Fibroblast of lung (primary cell): Measurements from ENCODE around the gene FRK. TPM values are rescaled to one million over a fixed set of nuclear protein-coding genes. Genes with fewer than 3 reads are reported as not detected.
A peak's percentile ranks its signal among the peaks of the same experiment; 100 is the strongest.

Experiments used
- DNase-seq, 2 donors: peaks; one replicate each; pipeline versions ENCODE4 v3.0.0 to v3.0.0-alpha.2; 2010; ENCODE audit warnings: low read depth in 2 of 2
- H2AFZ ChIP-seq: 2 replicates; pipeline ENCODE4 v1.5.1; 2012; ENCODE audit warnings: low read length, control low read depth, inconsistent platforms
- H3K27ac ChIP-seq: 2 replicates; pipeline ENCODE4 v1.5.1; 2011; ENCODE audit warnings: low read length, control low read depth; ENCODE audit not compliant: insufficient read depth
- H3K27me3 ChIP-seq: 2 replicates; pipeline ENCODE4 v1.5.1; 2011; ENCODE audit warnings: mild to moderate bottlenecking, low read length; ENCODE audit not compliant: control insufficient read depth, insufficient read depth
- H3K36me3 ChIP-seq: 2 replicates; pipeline ENCODE4 v1.5.1; 2011; ENCODE audit warnings: low read length; ENCODE audit not compliant: control insufficient read depth, insufficient read depth
- H3K4me1 ChIP-seq: 2 replicates; pipeline ENCODE4 v1.5.1; 2011; ENCODE audit warnings: low read length; ENCODE audit not compliant: control insufficient read depth, insufficient read depth; ENCODE audit errors: extremely low read depth
- H3K4me2 ChIP-seq: 2 replicates; pipeline ENCODE4 v1.5.1; 2011; ENCODE audit warnings: low read length, control low read depth; ENCODE audit not compliant: insufficient read depth; ENCODE audit errors: extremely low read depth
- H3K4me3 ChIP-seq, 4 experiments: fragments of 200-600 bp in 1 of 4; sonication (generic) in 1 of 4; replicated peaks in 1 of 4; 2 replicates each; pipeline ENCODE4 v1.5.1; 2011 to 2016; ENCODE audit warnings: low read length in 4 of 4, low read depth in 3 of 4, mild to moderate bottlenecking in 3 of 4, control low read depth in 2 of 4, inconsistent platforms in 1 of 4, mixed read lengths in 1 of 4; ENCODE audit not compliant: insufficient read depth in 1 of 4; ENCODE audit errors: control extremely low read depth in 1 of 4
- H3K79me2 ChIP-seq: 2 replicates; pipeline ENCODE4 v1.5.1; 2012; ENCODE audit warnings: mild to moderate bottlenecking, low read length, inconsistent platforms; ENCODE audit not compliant: control insufficient read depth, insufficient read depth
- H3K9ac ChIP-seq: 2 replicates; pipeline ENCODE4 v1.5.1; 2011; ENCODE audit warnings: mild to moderate bottlenecking, low read length, control low read depth; ENCODE audit not compliant: insufficient read depth
- H3K9me3 ChIP-seq: 2 replicates; pipeline ENCODE4 v1.5.1; 2012; ENCODE audit warnings: low read depth, low read length; ENCODE audit not compliant: control insufficient read depth, insufficient read depth
- H4K20me1 ChIP-seq: 2 replicates; pipeline ENCODE4 v1.5.1; 2011; ENCODE audit warnings: low read length; ENCODE audit not compliant: control insufficient read depth, insufficient read depth; ENCODE audit errors: extremely low read depth
- EZH2 ChIP-seq: IDR thresholded peaks from 2 replicates; pipeline ENCODE4 v1.5.1; 2012; ENCODE audit warnings: low read length, control low read depth, mild to moderate bottlenecking; ENCODE audit errors: missing control alignments
- polyA plus RNA-seq, 2 donors: library from polyadenylated mRNA; depleted of rRNA in 1 of 2; stranded (reverse) in 1 of 2; unstranded in 1 of 2; fragments of >200 nt; gene quantifications; 2 replicates each; pipeline ENCODE4 v1.2.1, GENCODE V29; 2011 to 2012; ENCODE audit warnings: missing spikeins in 1 of 2
- total RNA-seq: library from RNA; depleted of rRNA; stranded (reverse); fragments of >200 nt; gene quantifications from 2 replicates; pipeline ENCODE4 v1.2.1, GENCODE V29; 2014
- TF ChIP-seq, protein P1 (sequence below), 2 donors: IDR thresholded peaks in 1 of 2; conservative IDR thresholded peaks in 1 of 2; 1 replicate in 1 of 2; 2 replicates in 1 of 2; pipeline ENCODE4 v1.5.1; 2011 to 2012; ENCODE audit warnings: low read length in 2 of 2, control low read depth in 1 of 2, inconsistent platforms in 1 of 2, low read depth in 1 of 2, mild to moderate bottlenecking in 1 of 2

Gene FRK
- total and polyA plus RNA-seq, 2 donors (not counting 1 experiment from before 2014, with no cell fraction given): 0.18 to 0.33 TPM

DNA sequence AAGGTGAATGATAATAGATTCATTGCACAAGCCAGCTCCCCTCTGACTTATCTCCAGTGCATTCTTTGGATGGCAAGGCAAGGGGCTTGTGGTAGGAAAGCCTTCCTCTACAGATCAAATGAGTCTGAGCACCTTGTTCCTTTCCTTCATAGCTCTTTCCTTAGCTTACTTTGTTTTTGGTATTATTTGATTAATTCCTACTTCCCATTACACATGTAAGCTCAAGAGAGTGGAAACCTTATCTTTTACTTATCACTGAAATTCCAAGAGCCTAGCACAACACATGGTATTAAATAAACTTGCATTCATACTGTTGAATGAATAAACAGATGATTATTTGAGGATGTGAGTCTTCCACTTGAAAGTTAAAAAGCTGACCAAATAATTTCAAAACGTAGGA lies 41.7 kb downstream of the FRK start:
- no peaks in the 10 kb centered on the region for H3K9me3 ChIP-seq
- H3K4me1 ChIP-seq: no peaks in the 10 kb centered on the region
- no peak for TF ChIP-seq EZH2
- TF ChIP-seq, protein P1, sequence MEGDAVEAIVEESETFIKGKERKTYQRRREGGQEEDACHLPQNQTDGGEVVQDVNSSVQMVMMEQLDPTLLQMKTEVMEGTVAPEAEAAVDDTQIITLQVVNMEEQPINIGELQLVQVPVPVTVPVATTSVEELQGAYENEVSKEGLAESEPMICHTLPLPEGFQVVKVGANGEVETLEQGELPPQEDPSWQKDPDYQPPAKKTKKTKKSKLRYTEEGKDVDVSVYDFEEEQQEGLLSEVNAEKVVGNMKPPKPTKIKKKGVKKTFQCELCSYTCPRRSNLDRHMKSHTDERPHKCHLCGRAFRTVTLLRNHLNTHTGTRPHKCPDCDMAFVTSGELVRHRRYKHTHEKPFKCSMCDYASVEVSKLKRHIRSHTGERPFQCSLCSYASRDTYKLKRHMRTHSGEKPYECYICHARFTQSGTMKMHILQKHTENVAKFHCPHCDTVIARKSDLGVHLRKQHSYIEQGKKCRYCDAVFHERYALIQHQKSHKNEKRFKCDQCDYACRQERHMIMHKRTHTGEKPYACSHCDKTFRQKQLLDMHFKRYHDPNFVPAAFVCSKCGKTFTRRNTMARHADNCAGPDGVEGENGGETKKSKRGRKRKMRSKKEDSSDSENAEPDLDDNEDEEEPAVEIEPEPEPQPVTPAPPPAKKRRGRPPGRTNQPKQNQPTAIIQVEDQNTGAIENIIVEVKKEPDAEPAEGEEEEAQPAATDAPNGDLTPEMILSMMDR (conservative IDR thresholded peaks at IDR 0.05 in 1 of 2, IDR thresholded peaks at IDR 0.05 in 1 of 2; ENCODE audit: low read depth in 1 of 2, low read length in 2 of 2): no peak
- no peaks in the 10 kb centered on the region for H3K27me3 ChIP-seq
- no peak overlapping the region for H3K27ac ChIP-seq
- H3K4me2 ChIP-seq: no peak overlapping the region
- H2AFZ ChIP-seq: no peak overlapping the region
- H4K20me1 ChIP-seq: no peaks in the 10 kb centered on the region
- H3K79me2 ChIP-seq: no peaks in the 10 kb centered on the region
- DNase-seq: peak in 1 of 2 donors; percentile 53
- no peaks in the 10 kb centered on the region for H3K36me3 ChIP-seq
- no peak overlapping the region for H3K4me3 ChIP-seq
- H3K9ac ChIP-seq: no peak overlapping the region

DNA sequence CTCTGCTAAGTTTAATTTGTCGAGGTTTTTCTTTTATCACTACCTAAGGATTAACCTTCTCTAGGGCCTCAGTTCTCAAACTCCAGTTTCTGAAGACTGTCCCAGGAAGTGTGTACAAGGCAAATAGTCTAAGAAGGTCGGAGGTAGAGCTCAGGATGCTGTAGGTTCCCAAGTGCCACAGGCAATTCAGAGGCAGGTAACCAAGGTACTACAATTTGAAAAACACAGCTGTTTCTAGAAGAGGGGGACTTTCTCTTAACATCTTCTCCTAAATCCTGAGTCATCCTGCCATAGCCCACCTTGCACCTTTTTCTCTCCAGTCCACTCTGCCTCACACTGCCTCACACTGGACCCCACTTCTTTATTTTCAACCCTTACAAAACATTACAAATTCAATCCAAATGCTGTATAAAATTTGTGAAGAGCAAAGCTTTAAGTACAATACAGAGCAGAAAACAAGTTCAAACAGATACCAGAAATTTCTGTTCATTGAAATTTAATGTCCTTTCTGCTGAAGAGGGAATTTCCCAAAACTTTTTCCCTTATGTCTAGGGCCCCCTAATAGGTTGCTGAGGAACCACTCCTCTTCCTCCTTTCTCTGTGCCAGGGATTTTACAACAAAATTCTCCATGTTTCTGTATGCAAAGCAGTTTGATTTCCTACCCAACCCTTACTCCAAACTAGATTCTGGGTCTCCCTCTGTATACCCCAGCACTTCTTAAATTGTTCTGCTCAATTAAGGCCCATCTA lies 43.0 kb downstream of the FRK start:
- no peaks in the 10 kb centered on the region for H4K20me1 ChIP-seq
- no peaks in the 10 kb centered on the region for H3K36me3 ChIP-seq
- no peak for TF ChIP-seq EZH2
- TF ChIP-seq, protein P1 (conservative IDR thresholded peaks at IDR 0.05 in 1 of 2, IDR thresholded peaks at IDR 0.05 in 1 of 2; ENCODE audit: low read depth in 1 of 2, low read length in 2 of 2): no peak
- no peak overlapping the region for H3K27ac ChIP-seq
- no peaks in the 10 kb centered on the region for H3K9me3 ChIP-seq
- H3K4me2 ChIP-seq: no peak overlapping the region
- H3K9ac ChIP-seq: no peak overlapping the region
- H3K4me1 ChIP-seq: no peaks in the 10 kb centered on the region
- no peak overlapping the region for H2AFZ ChIP-seq
- H3K79me2 ChIP-seq: no peaks in the 10 kb centered on the region
- no peaks in the 10 kb centered on the region for H3K27me3 ChIP-seq
- DNase-seq: no peak
- H3K4me3 ChIP-seq: no peak overlapping the region

- peak overlapping the region in 1 of 4 experiments; percentile 3 for H3K4me3 ChIP-seq
- H3K79me2 ChIP-seq: no peaks in the 10 kb centered on the region
- no peak overlapping the region for H3K27ac ChIP-seq
- no peaks in the 10 kb centered on the region for H3K27me3 ChIP-seq
- H3K9ac ChIP-seq: no peak overlapping the region
- peak in 1 of 2 donors; percentile 90 for DNase-seq
- no peak overlapping the region for H2AFZ ChIP-seq
- H3K4me2 ChIP-seq: no peak overlapping the region
- TF ChIP-seq, protein P1 (conservative IDR thresholded peaks at IDR 0.05 in 1 of 2, IDR thresholded peaks at IDR 0.05 in 1 of 2; ENCODE audit: low read depth in 1 of 2, low read length in 2 of 2): no peak
- no peak for TF ChIP-seq EZH2
- no peaks in the 10 kb centered on the region for H3K4me1 ChIP-seq
- no peaks in the 10 kb centered on the region for H4K20me1 ChIP-seq
- H3K36me3 ChIP-seq: no peaks in the 10 kb centered on the region
- H3K9me3 ChIP-seq: no peaks in the 10 kb centered on the region
Observed at GRCh38 chr6:116016846-116017545, 43.7 kb downstream of the FRK start.
